ENCODE data around the gene BRD4.

- TF ChIP-seq, protein P1, sequence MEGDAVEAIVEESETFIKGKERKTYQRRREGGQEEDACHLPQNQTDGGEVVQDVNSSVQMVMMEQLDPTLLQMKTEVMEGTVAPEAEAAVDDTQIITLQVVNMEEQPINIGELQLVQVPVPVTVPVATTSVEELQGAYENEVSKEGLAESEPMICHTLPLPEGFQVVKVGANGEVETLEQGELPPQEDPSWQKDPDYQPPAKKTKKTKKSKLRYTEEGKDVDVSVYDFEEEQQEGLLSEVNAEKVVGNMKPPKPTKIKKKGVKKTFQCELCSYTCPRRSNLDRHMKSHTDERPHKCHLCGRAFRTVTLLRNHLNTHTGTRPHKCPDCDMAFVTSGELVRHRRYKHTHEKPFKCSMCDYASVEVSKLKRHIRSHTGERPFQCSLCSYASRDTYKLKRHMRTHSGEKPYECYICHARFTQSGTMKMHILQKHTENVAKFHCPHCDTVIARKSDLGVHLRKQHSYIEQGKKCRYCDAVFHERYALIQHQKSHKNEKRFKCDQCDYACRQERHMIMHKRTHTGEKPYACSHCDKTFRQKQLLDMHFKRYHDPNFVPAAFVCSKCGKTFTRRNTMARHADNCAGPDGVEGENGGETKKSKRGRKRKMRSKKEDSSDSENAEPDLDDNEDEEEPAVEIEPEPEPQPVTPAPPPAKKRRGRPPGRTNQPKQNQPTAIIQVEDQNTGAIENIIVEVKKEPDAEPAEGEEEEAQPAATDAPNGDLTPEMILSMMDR (IDR thresholded peaks at IDR 0.05; ENCODE audit: low read depth, low read length, poor library complexity, severe bottlenecking): no peak
- no peak for TF ChIP-seq EZH2phosphoT487 (IDR thresholded peaks at IDR 0.05; ENCODE audit: borderline replicate concordance, low read length)
Observed at GRCh38 chr19:15241259-15241910, 91.0 kb downstream of the BRD4 start.

All from DOHH2 (cell line).